HCT116 (cell line): Measurements from ENCODE around the gene POM121C.
"Not testable (repeated sequence)": the region's sequence is repeated elsewhere in the genome, so short reads cannot be mapped to it uniquely, and the experiment has no call there.

Source experiments
- CEBPB ChIP-seq: IDR thresholded peaks from 2 replicates; pipeline ENCODE4 v1.6.1; 2012; ENCODE audit warnings: low read depth
- EZH2 ChIP-seq: fragments of 200-600 bp; sonication (generic); IDR thresholded peaks from 2 replicates; pipeline ENCODE4 v1.6.1; 2017; ENCODE audit warnings: antibody characterized with exemption, mixed run types
- POLR2A ChIP-seq: IDR thresholded peaks from 2 replicates; pipeline ENCODE4 v1.7.0; 2011; ENCODE audit warnings: borderline replicate concordance; ENCODE audit not compliant: insufficient read depth, insufficient read length; ENCODE audit errors: extremely low read depth
- POLR2AphosphoS5 ChIP-seq: IDR thresholded peaks from 2 replicates; pipeline ENCODE4 v1.6.1; 2011; ENCODE audit warnings: mild to moderate bottlenecking, low read depth, low read length, moderate library complexity
- REST ChIP-seq: IDR thresholded peaks from 2 replicates; pipeline ENCODE4 v1.6.1; 2012; ENCODE audit warnings: low read depth
- TCF7L2 ChIP-seq: IDR thresholded peaks from 2 replicates; pipeline ENCODE4 v1.7.0; 2011; ENCODE audit warnings: borderline replicate concordance, inconsistent platforms; ENCODE audit not compliant: insufficient read depth, insufficient read length; ENCODE audit errors: extremely low read depth
- ZNF274 ChIP-seq: fragments of 200-500 bp; sonication (Bioruptor generic); IDR thresholded peaks from 2 replicates; pipeline ENCODE4 v1.6.1; 2014; ENCODE audit warnings: mild to moderate bottlenecking, low read depth, low read length, inconsistent platforms
- TF ChIP-seq, protein P1 (sequence below), 3 experiments: fragments of 200-600 bp in 1 of 3; sonication (generic) in 1 of 3; IDR thresholded peaks in 2 of 3; conservative IDR thresholded peaks in 1 of 3; 2 replicates each; pipeline ENCODE4 v1.5.1; 2012 to 2017; ENCODE audit warnings: low read depth in 2 of 3, low read length in 2 of 3, antibody characterized with exemption in 1 of 3, borderline replicate concordance in 1 of 3, control low read depth in 1 of 3, mild to moderate bottlenecking in 1 of 3, mixed read lengths in 1 of 3, mixed run types in 1 of 3, moderate library complexity in 1 of 3; ENCODE audit not compliant: insufficient read depth in 1 of 3
- TF ChIP-seq, protein P2 (sequence below): IDR thresholded peaks from 2 replicates; pipeline ENCODE4 v1.6.1; 2012

DNA sequence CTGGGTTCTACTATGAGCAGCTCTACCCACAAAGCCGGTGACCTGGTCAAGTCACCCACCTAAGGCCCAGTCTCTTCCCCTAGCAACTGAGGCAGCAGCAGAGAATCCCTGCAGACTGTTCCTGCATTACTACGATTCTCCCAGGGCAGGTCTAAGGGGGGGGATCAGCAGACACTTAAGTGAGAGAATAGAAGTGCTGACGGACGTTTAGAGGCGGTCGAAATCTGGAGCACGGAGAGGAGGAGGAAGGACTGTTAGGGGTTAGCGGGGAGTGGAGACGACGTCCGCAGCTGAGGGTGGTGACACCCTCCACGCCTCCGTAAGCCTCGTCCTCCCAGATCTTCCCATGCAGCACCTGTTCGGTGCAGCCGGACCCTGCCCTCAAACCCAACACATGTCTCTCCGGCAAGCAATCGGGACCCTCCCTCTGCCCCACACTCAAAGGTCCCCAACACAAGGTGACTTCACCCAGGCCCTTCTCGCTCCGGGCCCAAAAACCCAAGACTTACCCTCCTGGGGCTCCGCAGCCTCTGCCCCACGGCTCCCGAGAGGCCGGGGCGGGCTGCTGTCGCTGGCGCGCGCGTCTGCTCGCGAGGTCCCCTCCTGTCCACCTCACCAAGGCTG is 632 bp downstream of the POM121C start:
- TF ChIP-seq, protein P1, sequence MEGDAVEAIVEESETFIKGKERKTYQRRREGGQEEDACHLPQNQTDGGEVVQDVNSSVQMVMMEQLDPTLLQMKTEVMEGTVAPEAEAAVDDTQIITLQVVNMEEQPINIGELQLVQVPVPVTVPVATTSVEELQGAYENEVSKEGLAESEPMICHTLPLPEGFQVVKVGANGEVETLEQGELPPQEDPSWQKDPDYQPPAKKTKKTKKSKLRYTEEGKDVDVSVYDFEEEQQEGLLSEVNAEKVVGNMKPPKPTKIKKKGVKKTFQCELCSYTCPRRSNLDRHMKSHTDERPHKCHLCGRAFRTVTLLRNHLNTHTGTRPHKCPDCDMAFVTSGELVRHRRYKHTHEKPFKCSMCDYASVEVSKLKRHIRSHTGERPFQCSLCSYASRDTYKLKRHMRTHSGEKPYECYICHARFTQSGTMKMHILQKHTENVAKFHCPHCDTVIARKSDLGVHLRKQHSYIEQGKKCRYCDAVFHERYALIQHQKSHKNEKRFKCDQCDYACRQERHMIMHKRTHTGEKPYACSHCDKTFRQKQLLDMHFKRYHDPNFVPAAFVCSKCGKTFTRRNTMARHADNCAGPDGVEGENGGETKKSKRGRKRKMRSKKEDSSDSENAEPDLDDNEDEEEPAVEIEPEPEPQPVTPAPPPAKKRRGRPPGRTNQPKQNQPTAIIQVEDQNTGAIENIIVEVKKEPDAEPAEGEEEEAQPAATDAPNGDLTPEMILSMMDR (IDR thresholded peaks at IDR 0.05 in 2 of 3, conservative IDR thresholded peaks at IDR 0.05 in 1 of 3; ENCODE audit: borderline replicate concordance in 1 of 3, insufficient read depth in 1 of 3, low read depth in 2 of 3, low read length in 2 of 3) = not testable (repeated sequence)
- not testable (repeated sequence) for TF ChIP-seq POLR2AphosphoS5, REST, CEBPB, POLR2A, ZNF274, TCF7L2, EZH2
- TF ChIP-seq, protein P2, sequence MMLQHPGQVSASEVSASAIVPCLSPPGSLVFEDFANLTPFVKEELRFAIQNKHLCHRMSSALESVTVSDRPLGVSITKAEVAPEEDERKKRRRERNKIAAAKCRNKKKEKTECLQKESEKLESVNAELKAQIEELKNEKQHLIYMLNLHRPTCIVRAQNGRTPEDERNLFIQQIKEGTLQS = not testable (repeated sequence)
